22Rv1 (cell line): Measurements from ENCODE around the gene TMPRSS6.

ENCODE experiments used
- H3K27ac ChIP-seq: fragments of 450-650 bp; 2 replicates; pipeline ENCODE4 v1.5.1; 2017
- CTCF ChIP-seq: fragments of 450-650 bp; IDR thresholded peaks from 2 replicates; pipeline ENCODE4 v1.5.1; 2017; ENCODE audit warnings: mild to moderate bottlenecking
- ZFX ChIP-seq: fragments of 450-650 bp; IDR thresholded peaks from 2 replicates; pipeline ENCODE4 v1.6.1; 2017; ENCODE audit warnings: antibody characterized with exemption, borderline replicate concordance

The TMPRSS6 gene

GRCh38 chr22:37048133-37048532 is 61.4 kb downstream of the TMPRSS6 start:
- H3K27ac ChIP-seq = no peak overlapping the region

GRCh38 chr22:37047006-37047405 is 62.5 kb downstream of the TMPRSS6 start:
- no peak overlapping the region for H3K27ac ChIP-seq

More at GRCh38 chr22:37048133-37048532, 61.4 kb downstream of the TMPRSS6 start:
- TF ChIP-seq ZFX = no peak
- TF ChIP-seq CTCF = no peak

GRCh38 chr22:37046589-37046988 is 62.9 kb downstream of the TMPRSS6 start:
- TF ChIP-seq CTCF = no peak
- TF ChIP-seq ZFX = no peak
- no peak overlapping the region for H3K27ac ChIP-seq

More at GRCh38 chr22:37047006-37047405, 62.5 kb downstream of the TMPRSS6 start:
- TF ChIP-seq ZFX = no peak
- TF ChIP-seq CTCF = no peak

GRCh38 chr22:37045958-37046357 is 63.6 kb downstream of the TMPRSS6 start:
- no peak overlapping the region for H3K27ac ChIP-seq
- peak; percentile 71 for TF ChIP-seq CTCF
- no peak for TF ChIP-seq ZFX

GRCh38 chr22:37044634-37045625 is 64.6 kb downstream of the TMPRSS6 start:
- TF ChIP-seq ZFX (no peak), CTCF (no peak)
- no peak overlapping the region for H3K27ac ChIP-seq

GRCh38 chr22:37043828-37044538 is 65.5 kb downstream of the TMPRSS6 start:
- TF ChIP-seq ZFX (no peak), CTCF (peak; percentile 71)
- H3K27ac ChIP-seq = no peak overlapping the region
